Prostate gland (tissue), 2 donors: ENCODE measurements around the gene NINL.

Experiments
- POLR2A ChIP-seq: fragments of 450-650 bp; IDR thresholded peaks from one replicate; pipeline ENCODE4 v1.6.1; 2016; ENCODE audit warnings: antibody characterized with exemption, mild to moderate bottlenecking
- POLR2AphosphoS5 ChIP-seq: sonication (generic); formaldehyde crosslinking; IDR thresholded peaks from one replicate; pipeline ENCODE4 v1.6.1; 2017; ENCODE audit warnings: antibody characterized with exemption
- TF ChIP-seq, protein P1 (sequence below), 4 experiments: fragments of 200-600 bp in 2 of 4; fragments of 450-650 bp in 2 of 4; sonication (generic) in 2 of 4; IDR thresholded peaks; 1 replicate in 3 of 4; 2 replicates in 1 of 4; pipeline ENCODE4 v1.5.1; 2016 to 2019; ENCODE audit warnings: antibody characterized with exemption in 4 of 4, mild to moderate bottlenecking in 2 of 4, moderate library complexity in 2 of 4

- TF ChIP-seq, protein P1, sequence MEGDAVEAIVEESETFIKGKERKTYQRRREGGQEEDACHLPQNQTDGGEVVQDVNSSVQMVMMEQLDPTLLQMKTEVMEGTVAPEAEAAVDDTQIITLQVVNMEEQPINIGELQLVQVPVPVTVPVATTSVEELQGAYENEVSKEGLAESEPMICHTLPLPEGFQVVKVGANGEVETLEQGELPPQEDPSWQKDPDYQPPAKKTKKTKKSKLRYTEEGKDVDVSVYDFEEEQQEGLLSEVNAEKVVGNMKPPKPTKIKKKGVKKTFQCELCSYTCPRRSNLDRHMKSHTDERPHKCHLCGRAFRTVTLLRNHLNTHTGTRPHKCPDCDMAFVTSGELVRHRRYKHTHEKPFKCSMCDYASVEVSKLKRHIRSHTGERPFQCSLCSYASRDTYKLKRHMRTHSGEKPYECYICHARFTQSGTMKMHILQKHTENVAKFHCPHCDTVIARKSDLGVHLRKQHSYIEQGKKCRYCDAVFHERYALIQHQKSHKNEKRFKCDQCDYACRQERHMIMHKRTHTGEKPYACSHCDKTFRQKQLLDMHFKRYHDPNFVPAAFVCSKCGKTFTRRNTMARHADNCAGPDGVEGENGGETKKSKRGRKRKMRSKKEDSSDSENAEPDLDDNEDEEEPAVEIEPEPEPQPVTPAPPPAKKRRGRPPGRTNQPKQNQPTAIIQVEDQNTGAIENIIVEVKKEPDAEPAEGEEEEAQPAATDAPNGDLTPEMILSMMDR (IDR thresholded peaks at IDR 0.05): no peak
- no peak for TF ChIP-seq POLR2A
- TF ChIP-seq POLR2AphosphoS5: no peak
Observed at GRCh38 chr20:25469558-25469957, 115.8 kb downstream of the NINL start.
